Panc1 (cell line): ENCODE results near the gene NOS1. TPM values are rescaled to one million over a fixed set of nuclear protein-coding genes. Genes with fewer than 3 reads are reported as not detected.

Source experiments
- ATAC-seq: fragments of 200-7000 bp; cut with Tn5 transposase; 2 replicates; pipeline ENCODE4 v1.9.1; 2020; ENCODE audit warnings: mild to moderate bottlenecking, moderate library complexity
- BruUV-seq: library from RNA; stranded (reverse); fragments of 400-500 nt; replicated peaks from 2 replicates; lab custom pipeline; 2021; lab: Mats Ljungman, UMichigan
- CTCF ChIA-PET: fragments of 300-600 bp; sonication (Branson Sonifier 250); formaldehyde crosslinking; loops from one replicate; lab custom pipeline; 2022; ENCODE audit warnings: antibody characterized with exemption; lab: Charles Lee
- POLR2A ChIA-PET: fragments of 300-600 bp; sonication (Branson Sonifier 250); formaldehyde crosslinking; loops from one replicate; lab custom pipeline; 2022; ENCODE audit warnings: antibody characterized with exemption; lab: Charles Lee
- DNase-seq: peaks from one replicate; pipeline ENCODE4 v3.0.0-alpha.2; 2010; ENCODE audit warnings: low read depth, low spot score
- H3K27ac ChIP-seq: 2 replicates; pipeline ENCODE4 v1.5.1; 2011; ENCODE audit warnings: mild to moderate bottlenecking, low read length, inconsistent platforms
- H3K27me3 ChIP-seq: fragments of 200-500 bp; sonication (Bioruptor generic); 2 replicates; pipeline ENCODE4 v1.6.0; 2014; ENCODE audit warnings: low read length, inconsistent platforms; ENCODE audit not compliant: control insufficient read depth, insufficient read depth
- H3K36me3 ChIP-seq: fragments of 200-500 bp; sonication (Bioruptor generic); 2 replicates; pipeline ENCODE4 v1.5.1; 2014; ENCODE audit warnings: inconsistent platforms, mild to moderate bottlenecking, low read length, moderate library complexity; ENCODE audit not compliant: control insufficient read depth, insufficient read depth
- H3K4me1 ChIP-seq: 2 replicates; pipeline ENCODE4 v1.5.1; 2011; ENCODE audit warnings: inconsistent platforms, mild to moderate bottlenecking, low read length, moderate library complexity; ENCODE audit not compliant: control insufficient read depth, insufficient read depth
- H3K4me3 ChIP-seq, 2 experiments: 2 replicates each; pipeline ENCODE4 v1.5.1; 2011 to 2012; ENCODE audit warnings: low read depth in 2 of 2, low read length in 2 of 2, mild to moderate bottlenecking in 2 of 2, inconsistent platforms in 1 of 2, moderate library complexity in 1 of 2
- H3K9me3 ChIP-seq: fragments of 200-500 bp; sonication (Bioruptor generic); 2 replicates; pipeline ENCODE4 v1.5.1; 2014; ENCODE audit warnings: low read depth, mild to moderate bottlenecking, inconsistent platforms, low read length, moderate library complexity; ENCODE audit not compliant: control insufficient read depth, insufficient read depth
- CTCF ChIP-seq: fragments of 450-650 bp; IDR thresholded peaks from 2 replicates; pipeline ENCODE4 v1.5.1; 2017; ENCODE audit warnings: mild to moderate bottlenecking
- POLR2AphosphoS5 ChIP-seq: IDR thresholded peaks from 2 replicates; pipeline ENCODE4 v1.6.1; 2012; ENCODE audit warnings: mild to moderate bottlenecking, low read depth, low read length, moderate library complexity
- REST ChIP-seq, 2 experiments: IDR thresholded peaks; 2 replicates each; pipeline ENCODE4 v1.6.1; 2011 to 2012; ENCODE audit warnings: low read depth in 2 of 2, control low read depth in 1 of 2, low read length in 1 of 2, mild to moderate bottlenecking in 1 of 2, moderate library complexity in 1 of 2; ENCODE audit not compliant: insufficient read depth in 1 of 2
- SIN3A ChIP-seq: IDR thresholded peaks from 2 replicates; pipeline ENCODE4 v1.6.1; 2012; ENCODE audit warnings: low read depth, mild to moderate bottlenecking, low read length, moderate library complexity, borderline replicate concordance; ENCODE audit not compliant: insufficient read depth
- TCF7L2 ChIP-seq: IDR thresholded peaks from 2 replicates; pipeline ENCODE4 v1.6.1; 2011; ENCODE audit warnings: mild to moderate bottlenecking, low read depth, low read length, inconsistent platforms
- in situ Hi-C: cut with HindIII; loops from 2 replicates; pipeline ENCODE4 v1.10.0; 2016; ENCODE audit warnings: low sequenced_read_pairs, low pct_unique_long_range_greater_than_20kb
- intact Hi-C: fragments of 100-400 bp; cut with micrococcal nuclease; formaldehyde crosslinking; loops from one replicate; pipeline ENCODE4 v1.10.0; 2022; ENCODE audit not compliant: unreplicated experiment
- total RNA-seq: library from RNA; stranded (reverse); gene quantifications from one replicate; pipeline ENCODE4 v1.2.1, GENCODE V29; 2021; ENCODE audit not compliant: unreplicated experiment

Gene NOS1
- total RNA-seq, 1 experiment from 2014 or later = 0.03 TPM

- Histone ChIP-seq H3K4me3 (no peak overlapping the region), H3K4me1 (no peaks in the 10 kb centered on the region), H3K36me3 (no peaks in the 10 kb centered on the region), H3K9me3 (no peaks in the 10 kb centered on the region), H3K27me3 (peaks cover 6% of the 10 kb centered on the region; the same call in 1 of the 2 replicates), H3K27ac (no peak overlapping the region)
- CTCF ChIA-PET = interaction anchor here (0.6 to 1.0 kb wide), 2 partner anchors 137 to 306 kb away, joined by 3 read pairs; no protein-coding TSS in a partner anchor
- POLR2A ChIA-PET = interaction anchor here (0.6 kb wide), 1 partner anchor 99 kb away, joined by 4 read pairs; no protein-coding TSS in a partner anchor
- in situ Hi-C loops (no loop called here), intact Hi-C loops (no loop called here)
- DNase-seq (no peak), ATAC-seq (no peak)
- no TSS peak for BruUV-seq
- TF ChIP-seq REST (IDR thresholded peaks at IDR 0.05; ENCODE audit: insufficient read depth in 1 of 2, low read depth in 2 of 2, low read length in 1 of 2) = no peak
- TF ChIP-seq SIN3A = no peak
- TF ChIP-seq POLR2AphosphoS5 = no peak
- no peak for TF ChIP-seq CTCF
- TF ChIP-seq TCF7L2 = no peak
These were observed 1.7 kb upstream of the NOS1 start for GRCh38 chr12:117363056-117363662.

- ATAC-seq = no peak
- H3K27me3 ChIP-seq = peaks cover 6% of the 10 kb centered on the region; the same call in 1 of the 2 replicates
These were observed 965 bp upstream of the NOS1 start for GRCh38 chr12:117362391-117362790.

More at GRCh38 chr12:117362391-117362790, 965 bp upstream of the NOS1 start:
- Histone ChIP-seq H3K27ac (no peak overlapping the region), H3K4me1 (no peaks in the 10 kb centered on the region), H3K9me3 (no peaks in the 10 kb centered on the region), H3K36me3 (no peaks in the 10 kb centered on the region), H3K4me3 (no peak overlapping the region)
- in situ Hi-C loops = no loop called here
- BruUV-seq = no TSS peak
- DNase-seq = no peak
- ChIA-PET CTCF (no interaction called here), POLR2A (no interaction called here)
- intact Hi-C loops = no loop called here
- no peak for TF ChIP-seq SIN3A
- no peak for TF ChIP-seq CTCF
- no peak for TF ChIP-seq TCF7L2
- TF ChIP-seq REST (IDR thresholded peaks at IDR 0.05; ENCODE audit: insufficient read depth in 1 of 2, low read depth in 2 of 2, low read length in 1 of 2) = no peak
- TF ChIP-seq POLR2AphosphoS5 = no peak
